ENCODE measurements around the gene FAM78A.
"Not testable (repeated sequence)": the region's sequence is repeated elsewhere in the genome, so short reads cannot be mapped to it uniquely, and the experiment has no call there.

FAM78A gene

GRCh38 chr9:131263033-131263343 lies 13.3 kb downstream of the FAM78A start:
- not testable (repeated sequence) for DNase-seq (ENCODE audit: low spot score)

GRCh38 chr9:131262327-131263032 lies 13.8 kb downstream of the FAM78A start:
- no peak for DNase-seq (ENCODE audit: low spot score)

- DNase-seq (ENCODE audit: low spot score) = no peak
Observed at GRCh38 chr9:131260751-131261452, 15.4 kb downstream of the FAM78A start.

GRCh38 chr9:131259916-131260597 lies 16.3 kb downstream of the FAM78A start:
- no peak for DNase-seq (ENCODE audit: low spot score)

- DNase-seq (ENCODE audit: low spot score) = no peak
Observed at GRCh38 chr9:131259432-131259898, 16.8 kb downstream of the FAM78A start.

- DNase-seq (ENCODE audit: low spot score) = no peak
Observed at GRCh38 chr9:131258698-131259431, 17.4 kb downstream of the FAM78A start.

GRCh38 chr9:131258186-131258585 lies 18.1 kb downstream of the FAM78A start:
- no peak for DNase-seq (ENCODE audit: low spot score)

GRCh38 chr9:131257266-131258025 lies 18.9 kb downstream of the FAM78A start:
- DNase-seq (ENCODE audit: low spot score) = no peak

GRCh38 chr9:131255676-131256197 lies 20.6 kb downstream of the FAM78A start:
- no peak for DNase-seq (ENCODE audit: low spot score)

- no peak for DNase-seq (ENCODE audit: low spot score)
Observed at GRCh38 chr9:131254626-131255025, 21.7 kb downstream of the FAM78A start.

- DNase-seq (ENCODE audit: low spot score) = peak; percentile 56
Observed at GRCh38 chr9:131253891-131254491, 22.3 kb downstream of the FAM78A start.

- no peak for DNase-seq (ENCODE audit: low spot score)
Observed at GRCh38 chr9:131252120-131252519, 24.2 kb downstream of the FAM78A start.

GRCh38 chr9:131246618-131247017 lies 29.7 kb downstream of the FAM78A start:
- no peak for DNase-seq (ENCODE audit: low spot score)

GRCh38 chr9:131244331-131244730 lies 32.0 kb downstream of the FAM78A start:
- not testable (repeated sequence) for DNase-seq (ENCODE audit: low spot score)

- no peak for DNase-seq (ENCODE audit: low spot score)
Observed at GRCh38 chr9:131240047-131240921, 36.0 kb downstream of the FAM78A start.

GRCh38 chr9:131239161-131239975 lies 36.9 kb downstream of the FAM78A start:
- DNase-seq (ENCODE audit: low spot score) = no peak

- no peak for DNase-seq (ENCODE audit: low spot score)
Observed at GRCh38 chr9:131238402-131239021, 37.8 kb downstream of the FAM78A start.

- DNase-seq (ENCODE audit: low spot score) = peak; percentile 67
Observed at GRCh38 chr9:131237931-131238401, 38.3 kb downstream of the FAM78A start.
